CD8-positive, alpha-beta memory T cell (primary cell): ENCODE measurements around the gene LHPP. TPM values are rescaled to one million over a fixed set of nuclear protein-coding genes. Genes with fewer than 3 reads are reported as not detected.
A peak's percentile ranks its signal among the peaks of the same experiment; 100 is the strongest.

Experiments
- CTCF ChIA-PET: fragments of 350-600 bp; sonication (Branson Sonifier 250); formaldehyde crosslinking; loops from one replicate; lab custom pipeline; 2021; ENCODE audit warnings: antibody characterized with exemption; lab: Charles Lee
- POLR2A ChIA-PET: fragments of 350-600 bp; sonication (Branson Sonifier 250); formaldehyde crosslinking; loops from one replicate; lab custom pipeline; 2021; ENCODE audit warnings: antibody characterized with exemption; lab: Charles Lee
- DNase-seq, 5 donors: peaks; one replicate each; pipeline versions ENCODE4 v3.0.0 to v3.0.0-alpha.2; 2020 to 2022; ENCODE audit warnings: mixed read lengths in 1 of 5
- H3K27ac ChIP-seq: one replicate; pipeline ENCODE4 v1.7.0; 2013; ENCODE audit warnings: low read depth, mild to moderate bottlenecking, low read length, moderate library complexity
- H3K27me3 ChIP-seq: 2 replicates; pipeline ENCODE4 v1.7.0; 2013; ENCODE audit warnings: low read length, mild to moderate bottlenecking; ENCODE audit not compliant: insufficient read depth, poor library complexity, severe bottlenecking
- H3K36me3 ChIP-seq: 2 replicates; pipeline ENCODE4 v1.7.0; 2013; ENCODE audit warnings: mild to moderate bottlenecking, low read length, moderate library complexity; ENCODE audit not compliant: insufficient read depth
- H3K4me1 ChIP-seq: 2 replicates; pipeline ENCODE4 v1.7.0; 2013; ENCODE audit warnings: mild to moderate bottlenecking, low read length, moderate library complexity; ENCODE audit not compliant: insufficient read depth
- H3K4me3 ChIP-seq: 2 replicates; pipeline ENCODE4 v1.7.0; 2013; ENCODE audit warnings: mild to moderate bottlenecking, low read length
- H3K9me3 ChIP-seq: 2 replicates; pipeline ENCODE4 v1.7.0; 2013; ENCODE audit warnings: mild to moderate bottlenecking, low read length
- H3K27ac Mint-ChIP-seq, 8 donors: one replicate each; pipeline ENCODE4 v1.8.0; 2020 to 2021; ENCODE audit warnings: mixed read lengths in 8 of 8, mild to moderate bottlenecking in 6 of 8, inconsistent platforms in 3 of 8, moderate library complexity in 3 of 8
- H3K27me3 Mint-ChIP-seq, 2 donors: one replicate each; pipeline ENCODE4 v1.8.0; 2020 to 2021; ENCODE audit warnings: mixed read lengths in 2 of 2, mild to moderate bottlenecking in 1 of 2, moderate library complexity in 1 of 2
- H3K36me3 Mint-ChIP-seq, 3 donors: one replicate each; pipeline ENCODE4 v1.8.0; 2020 to 2021; ENCODE audit warnings: mixed read lengths in 3 of 3, inconsistent platforms in 1 of 3, mild to moderate bottlenecking in 1 of 3
- H3K4me1 Mint-ChIP-seq, 3 donors: one replicate each; pipeline ENCODE4 v1.8.0; 2020 to 2021; ENCODE audit warnings: mixed read lengths in 3 of 3, inconsistent platforms in 1 of 3, mild to moderate bottlenecking in 1 of 3
- H3K4me3 Mint-ChIP-seq, 7 donors: one replicate each; pipeline ENCODE4 v1.8.0; 2020 to 2021; ENCODE audit warnings: mixed read lengths in 7 of 7, mild to moderate bottlenecking in 6 of 7, moderate library complexity in 4 of 7, inconsistent platforms in 2 of 7
- H3K9me3 Mint-ChIP-seq, 5 donors: one replicate each; pipeline ENCODE4 v1.8.0; 2020 to 2022; ENCODE audit warnings: mixed read lengths in 5 of 5, mild to moderate bottlenecking in 3 of 5, moderate library complexity in 2 of 5, inconsistent platforms in 1 of 5
- polyA plus RNA-seq: library from polyadenylated mRNA; unstranded; fragments of 300-500 nt; fragmentation: Illumina TruSeq; gene quantifications from one replicate; pipeline ENCODE4 v1.2.3, GENCODE V29; 2021
- total RNA-seq, 2 experiments: library from RNA; stranded (reverse); gene quantifications; one replicate each; pipeline ENCODE4 v1.2.3, GENCODE V29; 2021

Gene LHPP
- total and polyA plus RNA-seq, 3 experiments from 2014 or later, result 5.2 to 19.1 (median 6.3) TPM

DNA sequence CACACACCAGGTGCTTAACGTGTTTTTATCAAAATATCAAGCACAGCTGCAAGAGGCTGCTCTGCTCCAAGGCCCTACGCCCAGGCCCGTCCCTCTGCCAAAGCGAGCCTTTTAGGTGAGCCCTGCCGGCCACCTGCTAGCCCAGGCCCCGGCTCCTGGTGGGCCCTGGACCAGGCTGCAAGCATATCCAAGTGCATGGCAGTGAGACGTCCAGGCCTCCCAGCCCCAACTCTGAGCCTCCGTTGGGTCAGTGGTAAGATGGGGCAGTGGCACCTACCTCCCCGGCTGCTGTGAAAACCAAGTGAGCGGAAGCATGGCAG is 136.2 kb downstream of the LHPP start:
- Mint-ChIP-seq H3K4me1 (peaks cover 0 to 1% (median 0%) of the 10 kb centered on the region in 3 donors), H3K27me3 (peaks cover 0 to 2% of the 10 kb centered on the region in 2 donors), H3K4me3 (no peak overlapping the region), H3K9me3 (no peaks in the 10 kb centered on the region), H3K36me3 (peaks cover 0 to 3% (median 0%) of the 10 kb centered on the region in 3 donors), H3K27ac (peak overlapping the region in 1 of 8 donors; percentile 29)
- H3K27ac ChIP-seq, result no peak overlapping the region
- no peaks in the 10 kb centered on the region for H3K36me3 ChIP-seq
- H3K9me3 ChIP-seq, result no peaks in the 10 kb centered on the region
- peak in 1 of 5 donors; percentile 46 for DNase-seq
- H3K27me3 ChIP-seq, result no peaks in the 10 kb centered on the region
- H3K4me1 ChIP-seq, result no peaks in the 10 kb centered on the region
- no peak overlapping the region for H3K4me3 ChIP-seq
- POLR2A ChIA-PET, result no interaction called here
- CTCF ChIA-PET, result no interaction called here

DNA sequence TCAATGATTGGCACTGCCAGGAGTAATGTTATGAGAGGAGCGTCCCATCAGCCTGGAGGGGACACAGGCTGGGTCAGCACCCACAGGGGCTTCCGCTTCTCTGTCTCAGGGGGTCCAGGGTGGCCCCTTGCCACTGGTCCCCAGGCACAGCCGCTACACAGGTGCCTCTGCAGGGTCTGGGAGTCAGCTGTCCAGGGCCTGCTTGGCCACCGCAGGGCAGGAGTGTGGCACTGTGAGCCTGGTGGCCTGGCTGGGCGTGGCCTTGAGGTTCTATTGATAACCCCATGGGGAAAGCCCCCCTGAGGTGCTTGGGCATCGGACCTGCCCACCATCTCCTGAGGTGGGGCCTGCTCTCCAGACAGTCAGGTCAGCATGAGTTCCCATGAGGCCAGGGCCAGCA is 136.6 kb downstream of the LHPP start:
- Mint-ChIP-seq H3K27ac (no peak overlapping the region), H3K36me3 (peaks cover 0 to 3% (median 0%) of the 10 kb centered on the region in 3 donors), H3K27me3 (peaks cover 0 to 2% of the 10 kb centered on the region in 2 donors), H3K9me3 (no peaks in the 10 kb centered on the region), H3K4me1 (peaks cover 0 to 1% (median 0%) of the 10 kb centered on the region in 3 donors), H3K4me3 (no peak overlapping the region)
- Histone ChIP-seq H3K4me1 (no peaks in the 10 kb centered on the region), H3K27ac (no peak overlapping the region), H3K9me3 (no peaks in the 10 kb centered on the region), H3K36me3 (no peaks in the 10 kb centered on the region), H3K4me3 (no peak overlapping the region), H3K27me3 (no peaks in the 10 kb centered on the region)
- DNase-seq, result no peak
- CTCF ChIA-PET, result no interaction called here
- POLR2A ChIA-PET, result no interaction called here

DNA sequence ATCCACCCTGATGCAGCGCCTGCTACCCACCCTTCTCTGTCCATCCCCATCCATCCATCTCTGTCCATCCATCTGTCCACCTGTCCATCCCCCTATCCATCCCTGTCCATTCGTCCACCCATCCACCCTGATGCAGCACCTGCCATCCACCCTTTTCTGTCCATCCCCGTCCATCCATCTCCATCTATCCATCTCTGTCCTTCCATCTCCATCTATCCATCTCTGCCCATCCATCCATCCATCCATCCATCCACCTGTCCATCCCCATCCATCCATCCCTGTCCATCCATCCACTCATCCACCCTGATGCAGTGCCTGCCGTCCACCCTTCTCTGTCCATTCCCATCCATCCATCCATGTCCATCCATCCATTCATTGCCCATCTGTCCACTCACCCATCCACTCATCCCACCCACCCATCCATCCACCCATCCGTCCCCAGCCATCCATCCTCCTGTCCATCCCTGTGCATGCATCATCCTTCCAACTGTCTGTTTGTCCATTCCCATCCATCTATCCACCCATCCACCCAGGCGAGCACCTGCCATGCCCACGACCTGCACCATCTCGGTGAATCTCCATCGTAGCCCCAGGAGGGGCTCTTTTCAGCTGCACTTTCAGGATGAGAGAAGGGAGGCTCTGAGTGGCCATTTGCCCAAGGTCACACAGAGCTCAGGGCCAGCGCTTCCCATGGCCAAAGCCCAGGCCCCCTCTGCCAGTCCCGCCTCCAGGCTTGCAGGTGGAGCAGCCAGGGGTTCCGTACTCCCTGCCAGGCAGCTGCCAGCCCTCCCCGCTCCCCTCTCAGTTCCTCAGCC is 137.4 kb downstream of the LHPP start:
- H3K36me3 Mint-ChIP-seq, result peaks cover 0 to 3% (median 0%) of the 10 kb centered on the region in 3 donors
- peaks cover 0 to 1% (median 0%) of the 10 kb centered on the region in 3 donors for H3K4me1 Mint-ChIP-seq
- Histone ChIP-seq H3K27ac (no peak overlapping the region), H3K9me3 (no peaks in the 10 kb centered on the region), H3K4me1 (no peaks in the 10 kb centered on the region), H3K27me3 (no peaks in the 10 kb centered on the region), H3K4me3 (no peak overlapping the region), H3K36me3 (no peaks in the 10 kb centered on the region)
- H3K27ac Mint-ChIP-seq, result no peak overlapping the region
- no peaks in the 10 kb centered on the region for H3K9me3 Mint-ChIP-seq
- ChIA-PET CTCF (no interaction called here), POLR2A (no interaction called here)
- peak in 1 of 5 donors; percentile 36 for DNase-seq
- no peaks in the 10 kb centered on the region for H3K27me3 Mint-ChIP-seq
- no peak overlapping the region for H3K4me3 Mint-ChIP-seq

DNA sequence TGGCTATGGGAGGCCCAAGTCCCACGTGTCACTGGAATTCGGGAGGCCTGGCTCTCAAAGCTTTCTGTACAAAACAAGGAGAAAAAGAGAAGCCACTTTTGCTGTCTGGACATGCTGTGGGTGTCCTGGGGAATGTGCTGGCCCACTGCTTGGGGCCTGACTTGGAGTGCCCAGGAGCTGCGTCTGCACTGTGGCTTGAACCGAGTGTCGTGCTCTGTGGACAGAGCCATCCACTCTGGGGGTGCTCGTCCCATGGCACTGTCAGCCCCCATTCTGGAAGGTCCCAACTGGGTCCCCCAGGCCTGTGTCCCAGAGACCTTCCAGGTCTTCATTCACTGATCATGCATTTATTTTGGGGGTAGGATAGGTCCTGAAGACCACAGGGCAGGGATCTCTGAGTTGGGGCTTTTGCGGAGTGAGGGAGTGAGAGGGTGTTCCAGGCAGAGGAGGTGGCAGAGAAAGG is 138.0 kb downstream of the LHPP start:
- Histone ChIP-seq H3K4me1 (no peaks in the 10 kb centered on the region), H3K9me3 (no peaks in the 10 kb centered on the region), H3K27ac (no peak overlapping the region), H3K36me3 (no peaks in the 10 kb centered on the region), H3K27me3 (no peaks in the 10 kb centered on the region), H3K4me3 (no peak overlapping the region)
- ChIA-PET POLR2A (no interaction called here), CTCF (no interaction called here)
- peak in 1 of 5 donors; percentile 29 for DNase-seq
- Mint-ChIP-seq H3K9me3 (no peaks in the 10 kb centered on the region), H3K4me1 (peaks cover 0 to 1% (median 0%) of the 10 kb centered on the region in 3 donors), H3K27me3 (no peaks in the 10 kb centered on the region), H3K27ac (peak overlapping the region in 2 of 8 donors; percentile 36 to 51), H3K36me3 (peaks cover 0 to 3% (median 0%) of the 10 kb centered on the region in 3 donors), H3K4me3 (no peak overlapping the region)

DNA sequence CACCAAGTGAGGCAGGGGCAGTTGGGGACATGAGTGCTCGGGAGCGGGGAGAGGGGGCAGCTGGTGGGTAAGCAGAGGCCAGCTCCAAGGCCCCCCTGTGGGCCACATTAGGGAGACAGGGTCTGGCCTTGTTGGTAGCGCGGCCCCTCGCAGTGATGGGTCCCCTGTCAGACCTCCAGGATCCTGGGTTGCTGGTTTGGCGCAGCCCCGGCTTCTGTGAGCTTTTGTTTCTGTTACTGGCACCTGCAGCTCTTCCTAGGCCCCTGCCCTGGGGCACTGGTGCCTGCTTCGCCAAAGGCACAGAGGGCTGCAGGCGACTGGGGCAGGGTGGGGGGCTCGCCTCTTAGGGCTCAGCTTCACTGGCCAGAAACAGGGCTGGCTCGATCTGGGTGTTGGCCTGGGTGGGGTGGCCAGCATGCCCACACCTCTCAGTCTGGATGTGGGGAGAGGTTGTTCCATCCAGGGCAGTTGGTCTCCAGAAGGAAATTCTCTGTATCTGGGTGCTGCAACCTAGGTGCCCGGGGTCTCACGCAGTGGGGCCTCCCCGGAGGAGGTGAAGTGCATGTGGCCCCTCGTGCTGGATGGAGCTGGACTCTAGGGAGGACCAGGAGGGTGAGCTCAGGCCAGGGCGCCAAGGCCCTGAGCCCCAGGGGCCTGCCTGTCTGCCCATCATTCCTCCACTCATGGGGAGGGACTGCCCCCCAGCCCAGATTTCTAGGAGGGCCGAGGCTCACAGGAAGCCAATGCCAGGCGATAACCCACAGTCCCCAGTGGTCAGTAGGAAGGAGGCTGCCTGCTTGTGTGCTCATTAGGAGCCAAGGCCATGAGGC is 138.6 kb downstream of the LHPP start:
- no peak overlapping the region for H3K27ac ChIP-seq
- no peak overlapping the region for H3K4me3 ChIP-seq
- ChIA-PET POLR2A (no interaction called here), CTCF (no interaction called here)
- DNase-seq, result peak in 1 of 5 donors; percentile 36
- no peaks in the 10 kb centered on the region for H3K27me3 ChIP-seq
- Mint-ChIP-seq H3K27ac (peak overlapping the region in 1 of 8 donors; percentile 51), H3K27me3 (no peaks in the 10 kb centered on the region), H3K4me3 (no peak overlapping the region), H3K36me3 (peaks cover 0 to 3% (median 0%) of the 10 kb centered on the region in 3 donors), H3K9me3 (no peaks in the 10 kb centered on the region), H3K4me1 (no peaks in the 10 kb centered on the region)
- no peaks in the 10 kb centered on the region for H3K4me1 ChIP-seq
- H3K9me3 ChIP-seq, result no peaks in the 10 kb centered on the region
- no peaks in the 10 kb centered on the region for H3K36me3 ChIP-seq

DNA sequence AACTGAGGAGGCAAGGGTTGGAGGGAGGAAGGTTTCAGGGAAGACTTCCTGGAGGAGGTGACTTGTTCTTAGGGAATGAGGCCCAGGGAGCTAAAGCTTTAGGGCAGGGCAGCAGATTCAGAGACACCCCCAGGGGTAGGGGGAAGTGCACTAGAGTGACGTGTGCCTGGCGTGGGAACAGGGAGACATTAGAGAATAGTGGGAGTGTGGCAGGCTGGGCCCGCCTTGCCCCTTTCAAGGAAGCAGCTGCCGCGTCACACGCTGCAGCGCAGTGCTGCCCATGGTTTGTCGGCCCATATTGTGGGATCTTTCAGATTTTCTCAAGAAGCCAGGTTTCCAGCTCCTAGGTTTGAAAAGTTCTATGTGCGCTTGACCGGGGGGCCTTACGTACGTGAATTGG is 139.4 kb downstream of the LHPP start:
- H3K27me3 ChIP-seq, result no peaks in the 10 kb centered on the region
- POLR2A ChIA-PET, result no interaction called here
- H3K27ac ChIP-seq, result no peak overlapping the region
- H3K4me3 ChIP-seq, result no peak overlapping the region
- no peaks in the 10 kb centered on the region for H3K4me1 ChIP-seq
- DNase-seq, result peak in 1 of 5 donors; percentile 33
- CTCF ChIA-PET, result no interaction called here
- peaks cover 0 to 1% (median 0%) of the 10 kb centered on the region in 3 donors for H3K36me3 Mint-ChIP-seq
- no peaks in the 10 kb centered on the region for H3K36me3 ChIP-seq
- H3K27me3 Mint-ChIP-seq, result no peaks in the 10 kb centered on the region
- H3K27ac Mint-ChIP-seq, result peak overlapping the region in 1 of 8 donors; percentile 38
- H3K9me3 ChIP-seq, result no peaks in the 10 kb centered on the region
- no peaks in the 10 kb centered on the region for H3K4me1 Mint-ChIP-seq
- no peaks in the 10 kb centered on the region for H3K9me3 Mint-ChIP-seq
- no peak overlapping the region for H3K4me3 Mint-ChIP-seq

DNA sequence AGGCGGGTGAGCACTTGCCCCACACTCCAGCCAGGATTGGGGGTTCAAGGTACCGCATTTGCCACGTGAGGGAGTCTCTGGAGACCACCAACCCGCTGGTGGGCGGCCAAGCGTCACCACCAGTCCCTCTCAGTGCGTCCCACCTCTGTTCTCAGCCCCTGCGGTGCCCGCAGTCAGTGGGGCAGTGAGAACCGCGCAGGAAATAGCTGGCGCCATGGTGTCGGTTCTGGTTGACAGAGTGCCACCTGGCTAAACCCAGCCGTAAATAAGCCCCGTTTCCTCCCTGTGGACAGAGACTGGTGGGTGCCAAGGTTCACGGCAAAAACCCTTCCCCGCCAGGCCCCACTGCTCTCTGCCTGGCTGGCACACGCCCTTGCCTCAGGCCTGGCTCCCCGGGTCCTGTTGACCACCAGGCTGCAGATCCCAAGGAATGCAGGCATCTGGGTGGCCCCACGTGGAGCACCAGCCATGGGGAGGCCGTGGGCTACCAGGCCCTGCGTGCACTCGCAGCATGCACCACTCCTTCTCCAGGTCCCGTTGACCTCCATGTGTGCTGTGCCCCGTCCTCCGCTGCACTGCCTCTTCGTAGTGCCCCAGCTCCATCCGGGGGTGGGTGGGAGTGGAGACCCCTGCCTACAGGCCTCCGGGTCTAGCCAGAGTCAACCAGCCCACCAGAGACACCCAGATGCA is 140.0 kb downstream of the LHPP start:
- Mint-ChIP-seq H3K4me1 (no peaks in the 10 kb centered on the region), H3K4me3 (no peak overlapping the region), H3K36me3 (peaks cover 0 to 1% (median 0%) of the 10 kb centered on the region in 3 donors), H3K27me3 (no peaks in the 10 kb centered on the region), H3K27ac (no peak overlapping the region), H3K9me3 (no peaks in the 10 kb centered on the region)
- Histone ChIP-seq H3K27me3 (no peaks in the 10 kb centered on the region), H3K4me1 (no peaks in the 10 kb centered on the region), H3K4me3 (no peak overlapping the region), H3K36me3 (no peaks in the 10 kb centered on the region), H3K27ac (no peak overlapping the region), H3K9me3 (no peaks in the 10 kb centered on the region)
- CTCF ChIA-PET, result no interaction called here
- POLR2A ChIA-PET, result no interaction called here
- peak in 1 of 5 donors; percentile 37 for DNase-seq
